ENCODE results near the gene TMCO4. TPM values are rescaled to one million over a fixed set of nuclear protein-coding genes. Genes with fewer than 3 reads are reported as not detected.
A peak's percentile ranks its signal among the peaks of the same experiment; 100 is the strongest.

Gene TMCO4
- total and polyA plus RNA-seq, 2 of the 8 experiments (the other 6 are each of a cell fraction or from before 2014, with no cell fraction given) = 3.0 to 3.1 TPM

DNA sequence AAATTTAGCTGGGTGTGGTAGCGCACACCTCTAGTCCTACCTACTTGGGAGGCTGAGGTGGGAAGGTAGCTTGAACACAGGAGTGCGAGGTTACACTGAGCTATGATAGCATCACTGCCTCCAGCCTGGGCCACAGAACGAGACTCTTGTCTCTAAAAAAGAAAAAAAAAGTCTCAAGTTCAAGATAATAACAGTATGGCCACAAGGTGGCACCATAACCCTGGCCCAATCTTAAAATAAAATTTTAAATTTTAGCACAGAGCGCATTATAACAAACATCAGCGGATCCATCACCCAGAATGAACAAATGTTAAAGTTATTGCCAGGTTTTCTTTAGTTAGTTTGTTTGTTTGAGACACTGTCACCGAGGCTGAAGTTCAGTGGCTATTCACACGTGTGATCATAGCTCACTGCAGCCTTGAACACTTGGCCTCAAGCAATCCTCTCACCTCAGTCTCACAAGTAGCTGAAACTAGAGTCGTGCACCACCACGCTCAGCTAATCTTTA is 137.9 kb downstream of the TMCO4 start:
- DNase-seq (ENCODE audit: low read depth in 1 of 2, low spot score in 2 of 2) = no peak
- Histone ChIP-seq H3K27me3 (replicated peaks in 1 of 4; ENCODE audit: control insufficient read depth in 3 of 4, extremely low read depth in 1 of 4, insufficient read depth in 3 of 4, low read length in 3 of 4) (peaks cover 28 to 38% (median 34%) of the 10 kb centered on the region in 4 experiments), H3K18ac (ENCODE audit: extremely low read depth, low read length) (no peak overlapping the region), H2AK5ac (ENCODE audit: low read depth, low read length) (no peak overlapping the region), H4K8ac (ENCODE audit: extremely low read depth, insufficient read depth, low read length) (no peak overlapping the region), H3K27ac (ENCODE audit: low read depth, low read length) (no peak overlapping the region), H3K23ac (ENCODE audit: insufficient read length) (no peak overlapping the region), H3K79me1 (ENCODE audit: low read depth, low read length) (no peaks in the 10 kb centered on the region; the same call in 1 of the 2 replicates), H2BK120ac (replicated peaks; ENCODE audit: low read depth, low read length) (no peak overlapping the region), H3K9me3 (ENCODE audit: insufficient read depth in 2 of 2, low read depth in 1 of 2, low read length in 1 of 2) (no peaks in the 10 kb centered on the region), H3K9ac (replicated peaks in 1 of 4; ENCODE audit: extremely low read depth in 1 of 4, low read depth in 3 of 4, low read length in 3 of 4) (no peak overlapping the region), H2BK20ac (ENCODE audit: low read length) (no peak overlapping the region), H4K91ac (replicated peaks; ENCODE audit: insufficient read length, low read length) (no peak overlapping the region), H3K4ac (replicated peaks; ENCODE audit: insufficient read length, low read depth, low read length) (no peak overlapping the region), H3K79me2 (ENCODE audit: control insufficient read depth in 1 of 2, insufficient read depth in 2 of 2, low read length in 2 of 2) (no peaks in the 10 kb centered on the region), H4K20me1 (replicated peaks in 1 of 2; ENCODE audit: control insufficient read depth in 1 of 2, insufficient read depth in 2 of 2, low read length in 2 of 2) (peaks cover 0 to 2% of the 10 kb centered on the region in 2 experiments), H2BK15ac (ENCODE audit: low read length) (no peak overlapping the region), H2BK5ac (ENCODE audit: low read depth, low read length) (no peak overlapping the region), H3K56ac (replicated peaks; ENCODE audit: insufficient read length, low read depth, low read length) (no peak overlapping the region), H3K14ac (ENCODE audit: insufficient read length) (no peak overlapping the region), H4K5ac (ENCODE audit: insufficient read length, low read depth, low read length) (no peak overlapping the region), H3K4me3 (ENCODE audit: extremely low read depth in 1 of 4, insufficient read depth in 2 of 4, low read depth in 3 of 4, low read length in 4 of 4) (no peak overlapping the region), H2BK12ac (ENCODE audit: low read depth, low read length) (peak overlapping the region; percentile 68; the same call in 1 of the 2 replicates), H3K23me2 (ENCODE audit: low read depth, low read length) (peaks cover 9% of the 10 kb centered on the region; the same call in 1 of the 2 replicates), H3K36me3 (ENCODE audit: control insufficient read depth in 2 of 4, insufficient read depth in 4 of 4, low read length in 3 of 4) (no peaks in the 10 kb centered on the region; a peak in 1 of 8 replicates), H2AFZ (ENCODE audit: low read length) (no peak overlapping the region), H3K4me2 (ENCODE audit: insufficient read depth in 1 of 2, low read depth in 2 of 2, low read length in 2 of 2) (no peak overlapping the region), H3K4me1 (replicated peaks in 1 of 4; ENCODE audit: control insufficient read depth in 3 of 4, insufficient read depth in 4 of 4, low read length in 3 of 4) (peaks cover 0 to 5% (median 0%) of the 10 kb centered on the region in 4 experiments; a peak in 4 of 7 replicates)
- peak; percentile 77 for FAIRE-seq
- POLR2A ChIA-PET (ENCODE audit: partially characterized antibody) = no interaction called here
- 44% methylated on average over 9 of the region's 9 CpGs; no CpG with 5 or more reads in 1 of the 2 experiments for WGBS, 2 experiments (ENCODE audit: extremely low coverage in 1 of 2, insufficient coverage in 1 of 2, insufficient read length in 1 of 2, insufficient replicate concordance in 2 of 2, low coverage in 1 of 2, low lambda C conversion rate in 2 of 2, missing lambda C conversion rate in 1 of 2)
- CTCF ChIA-PET (ENCODE audit: partially characterized antibody) = interaction anchor here (0.6 to 6.1 kb wide), 64 partner anchors 9 to 606 kb away, joined by 3 to 127 read pairs (median 4); partner anchors contain the start of genes NBL1 and RNF186
- TF ChIP-seq KDM1A (IDR thresholded peaks at IDR 0.05; ENCODE audit: borderline replicate concordance, low read length) (peak; percentile 50; the same call in 1 of the 2 replicates), HDAC6 (IDR thresholded peaks at IDR 0.05; ENCODE audit: low read depth, low read length) (no peak), RAD21 (IDR thresholded peaks at IDR 0.05 in 1 of 2, conservative IDR thresholded peaks at IDR 0.05 in 1 of 2; ENCODE audit: low read depth in 2 of 2, low read length in 2 of 2) (peak; percentile 67 to 71), CBX5 (IDR thresholded peaks at IDR 0.05; ENCODE audit: low read depth, low read length) (no peak), SP4 (IDR thresholded peaks at IDR 0.05; ENCODE audit: low read length) (no peak), RFX5 (IDR thresholded peaks at IDR 0.05; ENCODE audit: borderline replicate concordance, low read depth, low read length) (no peak), CHD2 (IDR thresholded peaks at IDR 0.05; ENCODE audit: low read length) (no peak), SIX5 (IDR thresholded peaks at IDR 0.05; ENCODE audit: low read depth, low read length) (no peak), SP2 (IDR thresholded peaks at IDR 0.05; ENCODE audit: low read length) (no peak)
- TF ChIP-seq, protein P1, sequence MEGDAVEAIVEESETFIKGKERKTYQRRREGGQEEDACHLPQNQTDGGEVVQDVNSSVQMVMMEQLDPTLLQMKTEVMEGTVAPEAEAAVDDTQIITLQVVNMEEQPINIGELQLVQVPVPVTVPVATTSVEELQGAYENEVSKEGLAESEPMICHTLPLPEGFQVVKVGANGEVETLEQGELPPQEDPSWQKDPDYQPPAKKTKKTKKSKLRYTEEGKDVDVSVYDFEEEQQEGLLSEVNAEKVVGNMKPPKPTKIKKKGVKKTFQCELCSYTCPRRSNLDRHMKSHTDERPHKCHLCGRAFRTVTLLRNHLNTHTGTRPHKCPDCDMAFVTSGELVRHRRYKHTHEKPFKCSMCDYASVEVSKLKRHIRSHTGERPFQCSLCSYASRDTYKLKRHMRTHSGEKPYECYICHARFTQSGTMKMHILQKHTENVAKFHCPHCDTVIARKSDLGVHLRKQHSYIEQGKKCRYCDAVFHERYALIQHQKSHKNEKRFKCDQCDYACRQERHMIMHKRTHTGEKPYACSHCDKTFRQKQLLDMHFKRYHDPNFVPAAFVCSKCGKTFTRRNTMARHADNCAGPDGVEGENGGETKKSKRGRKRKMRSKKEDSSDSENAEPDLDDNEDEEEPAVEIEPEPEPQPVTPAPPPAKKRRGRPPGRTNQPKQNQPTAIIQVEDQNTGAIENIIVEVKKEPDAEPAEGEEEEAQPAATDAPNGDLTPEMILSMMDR (IDR thresholded peaks at IDR 0.05; ENCODE audit: control extremely low read depth in 1 of 3, insufficient read depth in 1 of 3, low read depth in 1 of 3, low read length in 3 of 3) = peak in 2 of 3 experiments; percentile 48 to 67; a peak in 3 of 4 replicates

All from H1 (cell line).